H1 (cell line): ENCODE measurements around the gene RAET1G. TPM values are rescaled to one million over a fixed set of nuclear protein-coding genes. Genes with fewer than 3 reads are reported as not detected.

Source experiments
- CTCF ChIA-PET: fragments of 300-600 bp; sonication (Branson Sonifier 250); formaldehyde crosslinking; loops from one replicate; lab custom pipeline; 2021; ENCODE audit not compliant: partially characterized antibody; lab: Charles Lee
- POLR2A ChIA-PET: fragments of 300-600 bp; sonication (Branson Sonifier 250); formaldehyde crosslinking; loops from one replicate; lab custom pipeline; 2021; ENCODE audit warnings: inconsistent platforms; ENCODE audit not compliant: partially characterized antibody; lab: Charles Lee
- DNase-seq, 2 experiments: peaks; one replicate each; pipeline versions ENCODE4 v3.0.0 to v3.0.0-alpha.2; 2010 to 2022; ENCODE audit warnings: low spot score in 2 of 2, low read depth in 1 of 2, mixed read lengths in 1 of 2
- FAIRE-seq: peaks from 2 replicates; lab custom pipeline; 2011; peaks lifted over from hg19 to GRCh38; lab: Jason Lieb, UNC
- H2AFZ ChIP-seq: 2 replicates; pipeline ENCODE4 v1.8.1; 2012; ENCODE audit warnings: low read length, inconsistent platforms
- H2AK5ac ChIP-seq: 2 replicates; pipeline ENCODE4 v1.6.1; 2013; ENCODE audit warnings: low read depth, low read length
- H2BK120ac ChIP-seq: replicated peaks from 2 replicates; pipeline ENCODE3; 2013; ENCODE audit warnings: low read depth, low read length, inconsistent platforms
- H2BK12ac ChIP-seq: 2 replicates; pipeline ENCODE4 v1.6.1; 2013; ENCODE audit warnings: low read depth, low read length
- H2BK15ac ChIP-seq: 2 replicates; pipeline ENCODE4 v1.6.1; 2013; ENCODE audit warnings: low read length
- H2BK20ac ChIP-seq: 2 replicates; pipeline ENCODE4 v1.6.1; 2013; ENCODE audit warnings: low read length
- H2BK5ac ChIP-seq: 2 replicates; pipeline ENCODE4 v1.6.1; 2013; ENCODE audit warnings: low read depth, low read length
- H3K14ac ChIP-seq: 2 replicates; pipeline ENCODE4 v1.6.1; 2013; ENCODE audit warnings: inconsistent platforms; ENCODE audit not compliant: insufficient read length
- H3K18ac ChIP-seq: 2 replicates; pipeline ENCODE4 v1.6.1; 2013; ENCODE audit warnings: low read length; ENCODE audit errors: extremely low read depth
- H3K23ac ChIP-seq: 2 replicates; pipeline ENCODE4 v1.6.1; 2013; ENCODE audit warnings: inconsistent platforms; ENCODE audit not compliant: insufficient read length
- H3K23me2 ChIP-seq: 2 replicates; pipeline ENCODE4 v1.6.1; 2013; ENCODE audit warnings: low read depth, low read length
- H3K27ac ChIP-seq: 2 replicates; pipeline ENCODE4 v1.6.1; 2011; ENCODE audit warnings: low read depth, low read length, inconsistent platforms
- H3K27me3 ChIP-seq, 4 experiments: replicated peaks in 1 of 4; 1 replicate in 1 of 4; 2 replicates in 3 of 4; pipeline versions ENCODE4 v1.6.1 to v1.8.1; 2011 to 2013; ENCODE audit warnings: low read length in 3 of 4, mild to moderate bottlenecking in 3 of 4, inconsistent platforms in 2 of 4, mixed read lengths in 2 of 4, moderate library complexity in 1 of 4; ENCODE audit not compliant: control insufficient read depth in 3 of 4, insufficient read depth in 3 of 4; ENCODE audit errors: extremely low read depth in 1 of 4
- H3K36me3 ChIP-seq, 4 experiments: 2 replicates each; pipeline versions ENCODE4 v1.6.1 to v1.8.1; 2011 to 2013; ENCODE audit warnings: mild to moderate bottlenecking in 4 of 4, low read length in 3 of 4, moderate library complexity in 2 of 4, control low read depth in 1 of 4, inconsistent platforms in 1 of 4; ENCODE audit not compliant: insufficient read depth in 4 of 4, control insufficient read depth in 2 of 4
- H3K4ac ChIP-seq: replicated peaks from 2 replicates; pipeline ENCODE3; 2013; ENCODE audit warnings: low read length, low read depth, mixed read lengths, inconsistent platforms; ENCODE audit not compliant: insufficient read length
- H3K4me1 ChIP-seq, 4 experiments: replicated peaks in 1 of 4; 1 replicate in 1 of 4; 2 replicates in 3 of 4; pipeline versions ENCODE4 v1.6.1 to v1.8.1; 2011 to 2013; ENCODE audit warnings: low read length in 3 of 4, inconsistent platforms in 2 of 4, mixed read lengths in 1 of 4; ENCODE audit not compliant: insufficient read depth in 4 of 4, control insufficient read depth in 3 of 4
- H3K4me2 ChIP-seq, 2 experiments: 2 replicates each; pipeline versions ENCODE4 v1.6.1 to v1.8.1; 2011 to 2013; ENCODE audit warnings: low read depth in 2 of 2, low read length in 2 of 2, control low read depth in 1 of 2, inconsistent platforms in 1 of 2, mild to moderate bottlenecking in 1 of 2; ENCODE audit not compliant: insufficient read depth in 1 of 2
- H3K4me3 ChIP-seq, 4 experiments: fragments of 200-600, 300-600 bp in 1 of 4; sonication (generic), shearing (Covaris generic), sonication (Bioruptor Twin) in 1 of 4; 2 replicates each; pipeline versions ENCODE4 v1.5.1 to v1.8.1; 2011 to 2016; ENCODE audit warnings: low read length in 4 of 4, low read depth in 3 of 4, control low read depth in 2 of 4, inconsistent platforms in 2 of 4, mild to moderate bottlenecking in 2 of 4, mixed read lengths in 1 of 4, moderate library complexity in 1 of 4; ENCODE audit not compliant: insufficient read depth in 2 of 4; ENCODE audit errors: extremely low read depth in 1 of 4
- H3K56ac ChIP-seq: replicated peaks from 2 replicates; pipeline ENCODE3; 2013; ENCODE audit warnings: low read depth, mild to moderate bottlenecking, mixed read lengths, low read length, inconsistent platforms; ENCODE audit not compliant: insufficient read length
- H3K79me1 ChIP-seq: 2 replicates; pipeline ENCODE4 v1.6.1; 2013; ENCODE audit warnings: low read depth, low read length, control low read depth
- H3K79me2 ChIP-seq, 2 experiments: 2 replicates each; pipeline versions ENCODE4 v1.6.1 to v1.8.1; 2012 to 2013; ENCODE audit warnings: low read length in 2 of 2, mild to moderate bottlenecking in 2 of 2, inconsistent platforms in 1 of 2; ENCODE audit not compliant: insufficient read depth in 2 of 2, control insufficient read depth in 1 of 2
- H3K9ac ChIP-seq, 4 experiments: replicated peaks in 1 of 4; 1 replicate in 1 of 4; 2 replicates in 3 of 4; pipeline versions ENCODE4 v1.6.1 to v1.8.1; 2011 to 2013; ENCODE audit warnings: low read depth in 3 of 4, low read length in 3 of 4, control low read depth in 2 of 4, mild to moderate bottlenecking in 2 of 4, moderate library complexity in 2 of 4, inconsistent platforms in 1 of 4; ENCODE audit errors: extremely low read depth in 1 of 4
- H3K9me3 ChIP-seq, 2 experiments: 2 replicates each; pipeline versions ENCODE4 v1.6.1 to v1.8.1; 2012 to 2013; ENCODE audit warnings: mild to moderate bottlenecking in 2 of 2, moderate library complexity in 2 of 2, control low read depth in 1 of 2, inconsistent platforms in 1 of 2, low read depth in 1 of 2, low read length in 1 of 2, mixed read lengths in 1 of 2; ENCODE audit not compliant: insufficient read depth in 2 of 2
- H4K20me1 ChIP-seq, 2 experiments: replicated peaks in 1 of 2; 2 replicates each; pipeline versions ENCODE3 to v1.8.1; 2011 to 2013; ENCODE audit warnings: inconsistent platforms in 2 of 2, low read length in 2 of 2, mild to moderate bottlenecking in 1 of 2; ENCODE audit not compliant: insufficient read depth in 2 of 2, control insufficient read depth in 1 of 2
- H4K5ac ChIP-seq: 2 replicates; pipeline ENCODE4 v1.6.1; 2013; ENCODE audit warnings: low read length, low read depth, mixed read lengths, inconsistent platforms; ENCODE audit not compliant: insufficient read length
- H4K8ac ChIP-seq: 2 replicates; pipeline ENCODE4 v1.8.0; 2013; ENCODE audit warnings: mild to moderate bottlenecking, moderate library complexity, low read length, inconsistent platforms; ENCODE audit not compliant: insufficient read depth; ENCODE audit errors: extremely low read depth
- H4K91ac ChIP-seq: replicated peaks from 2 replicates; pipeline ENCODE3; 2013; ENCODE audit warnings: low read length, mixed read lengths, inconsistent platforms; ENCODE audit not compliant: insufficient read length
- CBX8 ChIP-seq: fragments of 300-800, 300-1000 bp; sonication (generic); IDR thresholded peaks from 2 replicates; pipeline ENCODE4 v1.7.1; 2016; ENCODE audit warnings: low read depth, low read length, borderline replicate concordance
- HDAC6 ChIP-seq: IDR thresholded peaks from one replicate; pipeline ENCODE4 v1.7.1; 2012; ENCODE audit warnings: low read depth, mild to moderate bottlenecking, inconsistent platforms, low read length, moderate library complexity
- JUND ChIP-seq: IDR thresholded peaks from 2 replicates; pipeline ENCODE4 v1.6.1; 2011; ENCODE audit warnings: mild to moderate bottlenecking, improper control_type of control experiment, low read length
- NRF1 ChIP-seq: IDR thresholded peaks from 2 replicates; pipeline ENCODE4 v1.6.1; 2011; ENCODE audit warnings: mild to moderate bottlenecking, low read depth, low read length, improper control_type of control experiment
- ZNF274 ChIP-seq: IDR thresholded peaks from 2 replicates; pipeline ENCODE4 v1.7.0; 2012; ENCODE audit warnings: low read length, borderline replicate concordance; ENCODE audit errors: extremely low read depth
- WGBS, 2 experiments: shearing (Covaris generic) in 1 of 2; methylation state at CpG; one replicate each; pipeline versions ENCODE4 v1.1.6 to v1.1.7; 2013 to 2015; ENCODE audit warnings: low lambda C conversion rate in 2 of 2, mixed read lengths in 2 of 2, inconsistent platforms in 1 of 2, low coverage in 1 of 2, missing lambda C conversion rate in 1 of 2; ENCODE audit not compliant: insufficient replicate concordance in 2 of 2, insufficient coverage in 1 of 2, insufficient read length in 1 of 2; ENCODE audit errors: extremely low coverage in 1 of 2, missing lambda C conversion rate in 1 of 2; 5-methylcytosine and 5-hydroxymethylcytosine counted together
- polyA plus RNA-seq, 7 experiments: library from polyadenylated mRNA; depleted of rRNA in 3 of 7; stranded (reverse) in 5 of 7; unstranded in 2 of 7; fragments of >200 nt in 5 of 7; fragments of 200-250 nt in 2 of 7; gene quantifications; 1 replicate in 5 of 7; 2 replicates in 1 of 7; 4 replicates in 1 of 7; pipeline versions ENCODE4 v1.2.1 to v1.2.3, GENCODE V29; 2011 to 2013; ENCODE audit warnings: missing spikeins in 2 of 7, mixed read lengths in 2 of 7
- total RNA-seq: library from RNA; stranded (reverse); fragmentation: NEBNext Ultra II Directional; extraction: Animal tissue kit (Norgen Biotek cat#: 25700); gene quantifications from 2 replicates; pipeline ENCODE4 v1.2.1, GENCODE V29; 2021

The RAET1G gene
- total and polyA plus RNA-seq, 2 of the 8 experiments (the other 6 are each of a cell fraction or from before 2014, with no cell fraction given) = 0.08 TPM; not detected in 1

GRCh38 chr6:149924933-149925252 is 2.0 kb upstream of the RAET1G start:
- ChIA-PET POLR2A (no interaction called here), CTCF (interaction anchor here (0.5 to 2.5 kb wide), 19 partner anchors 9 to 292 kb away, joined by 3 to 27 read pairs (median 4); partner anchors contain the start of gene ULBP1)
- Histone ChIP-seq H2BK12ac (no peak overlapping the region), H2AFZ (no peak overlapping the region), H2BK5ac (no peak overlapping the region), H3K79me2 (no peaks in the 10 kb centered on the region), H3K56ac (no peak overlapping the region), H2BK15ac (no peak overlapping the region), H3K23ac (no peak overlapping the region), H3K9ac (no peak overlapping the region), H3K23me2 (peaks cover 12% of the 10 kb centered on the region; the same call in 1 of the 2 replicates), H3K79me1 (no peaks in the 10 kb centered on the region), H3K18ac (no peak overlapping the region), H3K14ac (no peak overlapping the region), H4K8ac (no peak overlapping the region), H3K27ac (no peak overlapping the region), H3K4me2 (peak overlapping the region in 1 of 2 experiments; percentile 6; a peak in 1 of 4 replicates), H3K4me1 (peaks cover 0 to 5% (median 0%) of the 10 kb centered on the region in 4 experiments; a peak in 2 of 7 replicates), H3K36me3 (peaks cover 0 to 3% (median 0%) of the 10 kb centered on the region in 4 experiments; a peak in 1 of 8 replicates), H2BK120ac (no peak overlapping the region), H2AK5ac (no peak overlapping the region), H4K5ac (no peak overlapping the region), H3K9me3 (no peaks in the 10 kb centered on the region; a peak in 1 of 4 replicates), H3K4ac (no peak overlapping the region), H3K27me3 (peaks cover 39 to 62% (median 59%) of the 10 kb centered on the region in 4 experiments), H3K4me3 (no peak overlapping the region), H4K91ac (no peak overlapping the region), H4K20me1 (peaks cover 3 to 4% of the 10 kb centered on the region in 2 experiments), H2BK20ac (no peak overlapping the region)
- WGBS, 2 experiments = 73% methylated on average over 4 of the region's 4 CpGs; no CpG with 5 or more reads in 1 of the 2 experiments
- FAIRE-seq (no peak), DNase-seq (no peak)
- TF ChIP-seq NRF1 (no peak), ZNF274 (no peak), HDAC6 (no peak), JUND (no peak), CBX8 (no peak)
